ENCODE data around the gene AGBL3. TPM values are rescaled to one million over a fixed set of nuclear protein-coding genes. Genes with fewer than 3 reads are reported as not detected.

AGBL3 gene
- total RNA-seq, 1 donor from 2014 or later = 0.58 TPM

DNA sequence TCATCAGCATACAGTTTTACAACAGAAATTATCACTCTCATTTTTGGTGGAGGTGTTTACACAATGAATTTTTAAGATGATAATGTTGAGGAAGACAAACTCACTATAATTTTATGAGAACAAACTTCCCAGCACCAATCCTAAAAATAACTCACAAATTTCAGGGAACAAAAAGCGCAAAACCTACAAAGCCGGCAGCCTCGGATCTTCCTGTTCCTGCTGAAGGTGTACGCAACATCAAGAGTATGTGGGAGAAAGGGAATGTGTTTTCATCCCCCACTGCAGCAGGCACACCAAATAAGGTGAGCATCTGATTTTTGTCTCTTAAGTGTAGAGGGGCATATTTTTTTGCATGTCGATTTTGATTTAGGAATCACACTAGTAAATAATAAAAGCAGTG lies 26.5 kb upstream of the AGBL3 start:
- Mint-ChIP-seq H3K36me3 (peaks cover 22% of the 10 kb centered on the region), H3K9me3 (no peaks in the 10 kb centered on the region)

DNA sequence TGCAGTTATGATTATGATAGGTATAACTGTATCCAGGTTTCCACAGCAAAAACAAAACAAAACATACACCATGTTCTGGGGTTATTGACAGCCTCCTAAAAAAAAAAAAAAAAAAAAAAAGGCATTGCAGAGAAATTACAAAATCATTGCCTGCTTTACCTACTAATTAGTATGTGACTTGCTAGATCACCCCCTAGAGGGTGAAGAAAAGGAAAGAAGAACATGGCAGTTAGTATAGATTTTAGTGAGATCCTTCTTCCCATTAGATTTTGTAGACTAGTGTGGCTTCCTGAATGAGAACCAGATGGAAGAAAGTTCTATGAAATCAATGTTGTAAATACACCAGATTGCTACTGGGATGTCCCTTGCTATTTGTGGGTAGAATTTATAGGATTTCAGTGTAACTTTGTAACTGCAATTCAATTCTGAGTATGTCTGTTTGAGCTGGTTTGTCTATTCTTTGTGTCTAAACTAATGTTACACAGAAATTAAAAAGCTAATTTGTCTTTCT lies 24.0 kb upstream of the AGBL3 start:
- H3K4me1 Mint-ChIP-seq = no peaks in the 10 kb centered on the region
- DNase-seq (ENCODE audit: low spot score) = no peak
- H3K27me3 Mint-ChIP-seq (ENCODE audit: insufficient read depth, low read depth) = peaks cover 2% of the 10 kb centered on the region
- Histone ChIP-seq H3K9ac (no peak overlapping the region), H2AFZ (replicated peaks) (no peak overlapping the region), H3K4me2 (no peak overlapping the region), H3K27ac (no peak overlapping the region), H4K20me1 (ENCODE audit: low read depth) (no peaks in the 10 kb centered on the region), H3K4me3 (no peak overlapping the region), H3K4me1 (no peaks in the 10 kb centered on the region), H3K36me3 (peaks cover 8% of the 10 kb centered on the region), H3K27me3 (no peaks in the 10 kb centered on the region), H3K79me2 (ENCODE audit: low read depth) (no peaks in the 10 kb centered on the region), H3F3A (ENCODE audit: low read depth) (no peaks in the 10 kb centered on the region), H3K9me3 (ENCODE audit: low read depth) (no peaks in the 10 kb centered on the region)
- H3K27ac Mint-ChIP-seq = no peak overlapping the region
- peaks cover 20% of the 10 kb centered on the region for H3K36me3 Mint-ChIP-seq
- no peak for TF ChIP-seq CTCF (IDR thresholded peaks at IDR 0.05)
- no peak for TF ChIP-seq EZH2phosphoT487 (IDR thresholded peaks at IDR 0.05)
- TF ChIP-seq EZH2 (IDR thresholded peaks at IDR 0.05) = no peak
- no peaks in the 10 kb centered on the region for H3K9me3 Mint-ChIP-seq
- H3K4me3 Mint-ChIP-seq = no peak overlapping the region

More for the DNA sequence above, 26.5 kb upstream of the AGBL3 start:
- TF ChIP-seq CTCF (IDR thresholded peaks at IDR 0.05) (no peak), EZH2 (IDR thresholded peaks at IDR 0.05) (no peak), EZH2phosphoT487 (IDR thresholded peaks at IDR 0.05) (no peak)
- Mint-ChIP-seq H3K4me1 (no peaks in the 10 kb centered on the region), H3K27me3 (ENCODE audit: insufficient read depth, low read depth) (peaks cover 2% of the 10 kb centered on the region), H3K4me3 (no peak overlapping the region), H3K27ac (no peak overlapping the region)
- H3F3A ChIP-seq (ENCODE audit: low read depth) = no peaks in the 10 kb centered on the region
- H2AFZ ChIP-seq (replicated peaks) = no peak overlapping the region
- H3K27me3 ChIP-seq = no peaks in the 10 kb centered on the region
- DNase-seq (ENCODE audit: low spot score) = no peak
- H4K20me1 ChIP-seq (ENCODE audit: low read depth) = no peaks in the 10 kb centered on the region
- H3K27ac ChIP-seq = no peak overlapping the region
- peaks cover 12% of the 10 kb centered on the region for H3K36me3 ChIP-seq
- H3K4me3 ChIP-seq = no peak overlapping the region
- no peaks in the 10 kb centered on the region for H3K4me1 ChIP-seq
- H3K4me2 ChIP-seq = no peak overlapping the region
- H3K9me3 ChIP-seq (ENCODE audit: low read depth) = no peaks in the 10 kb centered on the region
- no peaks in the 10 kb centered on the region for H3K79me2 ChIP-seq (ENCODE audit: low read depth)
- no peak overlapping the region for H3K9ac ChIP-seq

- H3K27ac Mint-ChIP-seq = no peak overlapping the region
- no peak for TF ChIP-seq EZH2 (IDR thresholded peaks at IDR 0.05)
- TF ChIP-seq CTCF (IDR thresholded peaks at IDR 0.05) = no peak
- TF ChIP-seq EZH2phosphoT487 (IDR thresholded peaks at IDR 0.05) = no peak
- Histone ChIP-seq H3K27me3 (no peaks in the 10 kb centered on the region), H3K9me3 (ENCODE audit: low read depth) (no peaks in the 10 kb centered on the region), H4K20me1 (ENCODE audit: low read depth) (no peaks in the 10 kb centered on the region), H3K4me2 (no peak overlapping the region), H3K79me2 (ENCODE audit: low read depth) (no peaks in the 10 kb centered on the region), H3K36me3 (peaks cover 8% of the 10 kb centered on the region), H3K4me3 (no peak overlapping the region), H3K4me1 (no peaks in the 10 kb centered on the region), H2AFZ (replicated peaks) (no peak overlapping the region), H3F3A (ENCODE audit: low read depth) (no peaks in the 10 kb centered on the region), H3K9ac (no peak overlapping the region), H3K27ac (no peak overlapping the region)
- H3K36me3 Mint-ChIP-seq = peaks cover 18% of the 10 kb centered on the region
- no peak overlapping the region for H3K4me3 Mint-ChIP-seq
- peaks cover 2% of the 10 kb centered on the region for H3K27me3 Mint-ChIP-seq (ENCODE audit: insufficient read depth, low read depth)
- H3K9me3 Mint-ChIP-seq = no peaks in the 10 kb centered on the region
- no peak for DNase-seq (ENCODE audit: low spot score)
- no peaks in the 10 kb centered on the region for H3K4me1 Mint-ChIP-seq
These were observed 23.3 kb upstream of the AGBL3 start for GRCh38 chr7:134963036-134963435.
